HCT116 (cell line): ENCODE measurements around the gene POLR1A. TPM values are rescaled to one million over a fixed set of nuclear protein-coding genes. Genes with fewer than 3 reads are reported as not detected.

Experiments
- ATAC-seq: fragments of 200-7000 bp; cut with Tn5 transposase; 2 replicates; pipeline ENCODE4 v1.9.1; 2020; ENCODE audit warnings: mild to moderate bottlenecking, moderate library complexity
- BruUV-seq: library from RNA; stranded (reverse); fragments of 400-500 nt; replicated peaks from 2 replicates; lab custom pipeline; 2021; lab: Mats Ljungman, UMichigan
- CTCF ChIA-PET: fragments of 300-600 bp; sonication (Branson Sonifier 250); formaldehyde crosslinking; loops from one replicate; lab custom pipeline; 2021; ENCODE audit warnings: antibody characterized with exemption; lab: Charles Lee
- POLR2A ChIA-PET: fragments of 300-600, 350-600 bp; sonication (Branson Sonifier 250); formaldehyde crosslinking; loops from one replicate; lab custom pipeline; 2021; ENCODE audit warnings: antibody characterized with exemption; lab: Charles Lee
- RAD21 ChIA-PET, 2 experiments: fragments of 300-600 bp; sonication (Branson Sonifier 250); formaldehyde crosslinking; loops; one replicate each; lab custom pipeline; 2023; ENCODE audit warnings: low total read pairs in 2 of 2; ENCODE audit not compliant: uncharacterized antibody in 2 of 2, unreplicated experiment in 2 of 2, low non-redundant PET in 1 of 2; lab: Charles Lee
- DNase-seq: peaks from one replicate; pipeline ENCODE4 v3.0.0-alpha.2; 2010; ENCODE audit warnings: low read depth, low spot score
- H2AFZ ChIP-seq: fragments of 200-600 bp; shearing (Covaris generic), sonication (generic); 2 replicates; pipeline ENCODE4 v1.6.1; 2017; ENCODE audit warnings: low read depth, mixed run types, mixed read lengths, antibody characterized with exemption, low read length; ENCODE audit not compliant: poor library complexity, severe bottlenecking
- H3K27ac ChIP-seq: 2 replicates; pipeline ENCODE4 v1.5.1; 2012; ENCODE audit warnings: low read depth, low read length
- H3K27me3 ChIP-seq: fragments of 200-600 bp; sonication (generic); 2 replicates; pipeline ENCODE4 v1.6.1; 2016; ENCODE audit warnings: mixed run types, low read length, mixed read lengths; ENCODE audit not compliant: insufficient read depth
- H3K36me3 ChIP-seq, 2 experiments: fragments of 200-500 bp in 1 of 2; fragments of 200-600 bp in 1 of 2; sonication (Bioruptor generic) in 1 of 2; sonication (generic) in 1 of 2; 2 replicates each; pipeline versions ENCODE4 v1.5.1 to v1.6.1; 2014 to 2016; ENCODE audit warnings: low read length in 2 of 2, inconsistent platforms in 1 of 2, mixed read lengths in 1 of 2, mixed run types in 1 of 2; ENCODE audit not compliant: insufficient read depth in 2 of 2, control insufficient read depth in 1 of 2
- H3K4me1 ChIP-seq, 2 experiments: fragments of 200-600 bp in 1 of 2; sonication (generic) in 1 of 2; 2 replicates each; pipeline versions ENCODE4 v1.5.1 to v1.6.1; 2012 to 2017; ENCODE audit warnings: low read length in 2 of 2, inconsistent platforms in 1 of 2, mild to moderate bottlenecking in 1 of 2, mixed read lengths in 1 of 2, mixed run types in 1 of 2, moderate library complexity in 1 of 2; ENCODE audit not compliant: insufficient read depth in 2 of 2, control insufficient read depth in 1 of 2
- H3K4me2 ChIP-seq: fragments of 200-600 bp; sonication (generic); 2 replicates; pipeline ENCODE4 v1.6.1; 2017; ENCODE audit warnings: mixed run types, low read length, mixed read lengths
- H3K4me3 ChIP-seq, 2 experiments: fragments of 200-600 bp in 1 of 2; sonication (generic) in 1 of 2; replicated peaks in 1 of 2; 2 replicates each; pipeline ENCODE4 v1.5.1; 2011 to 2016; ENCODE audit warnings: low read length in 2 of 2, control low read depth in 1 of 2, low read depth in 1 of 2, mild to moderate bottlenecking in 1 of 2, mixed read lengths in 1 of 2, mixed run types in 1 of 2
- H3K79me2 ChIP-seq: fragments of 200-600 bp; sonication (generic); 2 replicates; pipeline ENCODE4 v1.6.1; 2017; ENCODE audit warnings: mild to moderate bottlenecking, mixed run types, low read length, moderate library complexity, mixed read lengths; ENCODE audit not compliant: insufficient read depth
- H3K9ac ChIP-seq: fragments of 200-600 bp; sonication (generic); 2 replicates; pipeline ENCODE4 v1.6.1; 2016; ENCODE audit warnings: low read length, mixed read lengths
- H3K9me2 ChIP-seq: fragments of 200-600 bp; sonication (generic), shearing (Covaris generic); 2 replicates; pipeline ENCODE4 v1.6.1; 2017; ENCODE audit warnings: mixed run types, mild to moderate bottlenecking, moderate library complexity; ENCODE audit not compliant: insufficient read depth
- H3K9me3 ChIP-seq, 2 experiments: fragments of 200-500 bp in 1 of 2; fragments of 200-600 bp in 1 of 2; sonication (Bioruptor generic) in 1 of 2; sonication (generic) in 1 of 2; 2 replicates each; pipeline ENCODE4 v1.6.1; 2014 to 2017; ENCODE audit warnings: low read length in 2 of 2, mixed read lengths in 2 of 2, inconsistent platforms in 1 of 2, low read depth in 1 of 2, mild to moderate bottlenecking in 1 of 2, mixed run types in 1 of 2, moderate library complexity in 1 of 2; ENCODE audit not compliant: control insufficient read depth in 1 of 2, insufficient read depth in 1 of 2
- H4K20me1 ChIP-seq: fragments of 200-600 bp; sonication (generic), shearing (Covaris generic); 2 replicates; pipeline ENCODE4 v1.6.1; 2017; ENCODE audit warnings: mixed run types, mild to moderate bottlenecking, moderate library complexity; ENCODE audit not compliant: insufficient read depth
- CBX3 ChIP-seq: IDR thresholded peaks from 2 replicates; pipeline ENCODE4 v1.6.1; 2012; ENCODE audit warnings: low read depth
- ELF1 ChIP-seq: IDR thresholded peaks from 2 replicates; pipeline ENCODE4 v1.6.1; 2012; ENCODE audit warnings: low read depth, borderline replicate concordance
- EZH2 ChIP-seq: fragments of 200-600 bp; sonication (generic); IDR thresholded peaks from 2 replicates; pipeline ENCODE4 v1.6.1; 2017; ENCODE audit warnings: antibody characterized with exemption, mixed run types
- EZH2phosphoT487 ChIP-seq: fragments of 200-600 bp; IDR thresholded peaks from 2 replicates; pipeline ENCODE4 v1.6.1; 2018; ENCODE audit warnings: antibody characterized with exemption, borderline replicate concordance
- FOSL1 ChIP-seq: IDR thresholded peaks from 2 replicates; pipeline ENCODE4 v1.6.1; 2012; ENCODE audit warnings: low read depth
- JUND ChIP-seq: IDR thresholded peaks from 2 replicates; pipeline ENCODE4 v1.6.1; 2012
- POLR2A ChIP-seq: IDR thresholded peaks from 2 replicates; pipeline ENCODE4 v1.7.0; 2011; ENCODE audit warnings: borderline replicate concordance; ENCODE audit not compliant: insufficient read depth, insufficient read length; ENCODE audit errors: extremely low read depth
- POLR2AphosphoS5 ChIP-seq: IDR thresholded peaks from 2 replicates; pipeline ENCODE4 v1.6.1; 2011; ENCODE audit warnings: mild to moderate bottlenecking, low read depth, low read length, moderate library complexity
- RAD21 ChIP-seq: IDR thresholded peaks from 2 replicates; pipeline ENCODE4 v1.6.1; 2012; ENCODE audit warnings: low read depth, mild to moderate bottlenecking
- SIN3A ChIP-seq: IDR thresholded peaks from 2 replicates; pipeline ENCODE4 v1.6.1; 2012; ENCODE audit warnings: low read depth
- SP1 ChIP-seq: IDR thresholded peaks from 2 replicates; pipeline ENCODE4 v1.6.1; 2012; ENCODE audit warnings: low read depth
- SRF ChIP-seq: IDR thresholded peaks from 2 replicates; pipeline ENCODE4 v1.6.1; 2012; ENCODE audit warnings: low read depth
- TCF7L2 ChIP-seq: IDR thresholded peaks from 2 replicates; pipeline ENCODE4 v1.7.0; 2011; ENCODE audit warnings: borderline replicate concordance, inconsistent platforms; ENCODE audit not compliant: insufficient read depth, insufficient read length; ENCODE audit errors: extremely low read depth
- YY1 ChIP-seq: IDR thresholded peaks from 2 replicates; pipeline ENCODE4 v1.6.1; 2011; ENCODE audit warnings: low read length, low read depth, moderate library complexity, mild to moderate bottlenecking; ENCODE audit not compliant: insufficient replicate concordance; ENCODE audit errors: extremely low read depth
- ZBTB33 ChIP-seq: IDR thresholded peaks from 2 replicates; pipeline ENCODE4 v1.6.1; 2011; ENCODE audit warnings: mild to moderate bottlenecking, low read length, moderate library complexity; ENCODE audit not compliant: insufficient replicate concordance; ENCODE audit errors: extremely low read depth
- ZFX ChIP-seq: fragments of 450-650 bp; IDR thresholded peaks from 2 replicates; pipeline ENCODE4 v1.6.1; 2017
- intact Hi-C: fragments of 100-400 bp; cut with micrococcal nuclease; formaldehyde crosslinking; loops from 2 replicates; pipeline ENCODE4 v1.10.0; 2022
- total RNA-seq: library from RNA; stranded (reverse); gene quantifications from one replicate; pipeline ENCODE4 v1.2.1, GENCODE V29; 2021; ENCODE audit not compliant: unreplicated experiment
- TF ChIP-seq, protein P1 (sequence below): IDR thresholded peaks from 2 replicates; pipeline ENCODE4 v1.6.1; 2012
- TF ChIP-seq, protein P2 (sequence below), 3 experiments: fragments of 200-600 bp in 1 of 3; sonication (generic) in 1 of 3; IDR thresholded peaks in 2 of 3; conservative IDR thresholded peaks in 1 of 3; 2 replicates each; pipeline ENCODE4 v1.5.1; 2012 to 2017; ENCODE audit warnings: low read depth in 2 of 3, low read length in 2 of 3, antibody characterized with exemption in 1 of 3, borderline replicate concordance in 1 of 3, control low read depth in 1 of 3, mild to moderate bottlenecking in 1 of 3, mixed read lengths in 1 of 3, mixed run types in 1 of 3, moderate library complexity in 1 of 3; ENCODE audit not compliant: insufficient read depth in 1 of 3
- TF ChIP-seq, protein P3 (sequence below): IDR thresholded peaks from 2 replicates; pipeline ENCODE4 v1.6.1; 2012

The POLR1A gene
- total RNA-seq, 1 experiment from 2014 or later: 46.6 TPM

DNA sequence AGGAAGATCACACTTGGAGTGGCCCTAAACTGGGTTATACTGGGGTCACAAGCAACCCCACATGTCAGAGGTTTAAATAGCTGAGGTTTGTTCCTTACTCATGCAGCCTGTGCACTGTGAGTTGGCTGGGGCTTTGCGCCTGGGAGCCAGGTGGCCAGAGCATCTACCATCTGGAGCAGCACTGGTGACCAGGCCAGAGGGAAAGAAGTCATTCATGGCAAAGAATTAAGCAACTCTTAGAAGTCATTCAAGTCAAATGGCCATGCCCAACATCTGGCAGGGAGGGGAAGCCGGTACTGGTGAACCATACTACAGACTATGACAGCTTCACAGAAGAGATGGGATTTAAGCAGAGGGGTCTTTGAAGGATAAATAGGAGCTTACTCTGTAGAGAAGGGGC lies 90.7 kb downstream of the POLR1A start:
- TF ChIP-seq JUND (no peak), FOSL1 (no peak)
- Histone ChIP-seq H3K9me3 (peaks cover 0 to 10% of the 10 kb centered on the region in 2 experiments; a peak in 1 of 4 replicates), H3K9ac (no peak overlapping the region), H3K27ac (no peak overlapping the region), H3K4me2 (no peak overlapping the region), H3K9me2 (no peaks in the 10 kb centered on the region), H4K20me1 (no peaks in the 10 kb centered on the region), H3K36me3 (no peaks in the 10 kb centered on the region), H2AFZ (no peak overlapping the region), H3K27me3 (no peaks in the 10 kb centered on the region), H3K4me1 (peaks cover 6 to 10% of the 10 kb centered on the region in 2 experiments), H3K79me2 (no peaks in the 10 kb centered on the region), H3K4me3 (no peak overlapping the region)
- ChIA-PET CTCF (no interaction called here), RAD21 (no interaction called here), POLR2A (no interaction called here)
- BruUV-seq: no TSS peak
- no peak for DNase-seq
- intact Hi-C loops: no loop called here
- ATAC-seq: no peak

DNA sequence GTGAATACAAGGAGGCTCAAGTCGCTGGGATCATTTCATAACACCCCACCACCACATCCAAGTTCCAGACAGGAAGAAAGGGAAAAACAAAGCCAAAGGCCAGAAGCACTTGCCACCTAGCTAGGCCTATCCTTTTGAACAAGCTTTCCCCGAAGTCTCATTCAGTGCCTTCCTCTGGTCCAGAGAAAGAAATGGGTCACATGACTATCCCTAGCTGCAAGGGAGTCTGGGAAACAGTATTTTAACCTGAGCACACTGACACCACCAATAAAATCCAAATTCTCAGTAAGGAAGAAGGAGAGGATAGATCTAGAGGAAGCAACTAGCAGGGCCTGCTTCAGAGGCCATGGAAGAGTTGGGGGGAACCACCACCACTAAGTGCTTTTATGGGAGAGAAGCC lies 91.2 kb downstream of the POLR1A start:
- Histone ChIP-seq H3K27ac (no peak overlapping the region), H3K9me3 (peaks cover 0 to 10% of the 10 kb centered on the region in 2 experiments; a peak in 1 of 4 replicates), H3K9me2 (no peaks in the 10 kb centered on the region), H3K27me3 (no peaks in the 10 kb centered on the region), H3K4me1 (peaks cover 6 to 10% of the 10 kb centered on the region in 2 experiments), H4K20me1 (no peaks in the 10 kb centered on the region), H3K36me3 (no peaks in the 10 kb centered on the region), H3K9ac (no peak overlapping the region), H3K79me2 (no peaks in the 10 kb centered on the region), H3K4me2 (no peak overlapping the region), H3K4me3 (no peak overlapping the region), H2AFZ (no peak overlapping the region)
- ATAC-seq (no peak), DNase-seq (no peak)
- intact Hi-C loops: loop anchor here (5.0 kb wide), 1 partner anchor 127 kb away; the partner anchor contains the start of gene ST3GAL5
- POLR2A ChIA-PET: no interaction called here
- RAD21 ChIA-PET: no interaction called here
- no TSS peak for BruUV-seq
- CTCF ChIA-PET: no interaction called here
- TF ChIP-seq EZH2: no peak
- TF ChIP-seq, protein P1, sequence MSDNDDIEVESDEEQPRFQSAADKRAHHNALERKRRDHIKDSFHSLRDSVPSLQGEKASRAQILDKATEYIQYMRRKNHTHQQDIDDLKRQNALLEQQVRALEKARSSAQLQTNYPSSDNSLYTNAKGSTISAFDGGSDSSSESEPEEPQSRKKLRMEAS: no peak
- no peak for TF ChIP-seq JUND
- no peak for TF ChIP-seq SP1
- no peak for TF ChIP-seq SRF
- TF ChIP-seq CBX3: no peak
- TF ChIP-seq, protein P2, sequence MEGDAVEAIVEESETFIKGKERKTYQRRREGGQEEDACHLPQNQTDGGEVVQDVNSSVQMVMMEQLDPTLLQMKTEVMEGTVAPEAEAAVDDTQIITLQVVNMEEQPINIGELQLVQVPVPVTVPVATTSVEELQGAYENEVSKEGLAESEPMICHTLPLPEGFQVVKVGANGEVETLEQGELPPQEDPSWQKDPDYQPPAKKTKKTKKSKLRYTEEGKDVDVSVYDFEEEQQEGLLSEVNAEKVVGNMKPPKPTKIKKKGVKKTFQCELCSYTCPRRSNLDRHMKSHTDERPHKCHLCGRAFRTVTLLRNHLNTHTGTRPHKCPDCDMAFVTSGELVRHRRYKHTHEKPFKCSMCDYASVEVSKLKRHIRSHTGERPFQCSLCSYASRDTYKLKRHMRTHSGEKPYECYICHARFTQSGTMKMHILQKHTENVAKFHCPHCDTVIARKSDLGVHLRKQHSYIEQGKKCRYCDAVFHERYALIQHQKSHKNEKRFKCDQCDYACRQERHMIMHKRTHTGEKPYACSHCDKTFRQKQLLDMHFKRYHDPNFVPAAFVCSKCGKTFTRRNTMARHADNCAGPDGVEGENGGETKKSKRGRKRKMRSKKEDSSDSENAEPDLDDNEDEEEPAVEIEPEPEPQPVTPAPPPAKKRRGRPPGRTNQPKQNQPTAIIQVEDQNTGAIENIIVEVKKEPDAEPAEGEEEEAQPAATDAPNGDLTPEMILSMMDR (IDR thresholded peaks at IDR 0.05 in 2 of 3, conservative IDR thresholded peaks at IDR 0.05 in 1 of 3; ENCODE audit: borderline replicate concordance in 1 of 3, insufficient read depth in 1 of 3, low read depth in 2 of 3, low read length in 2 of 3): no peak
- no peak for TF ChIP-seq YY1
- TF ChIP-seq FOSL1: no peak
- TF ChIP-seq POLR2AphosphoS5: no peak
- TF ChIP-seq, protein P3, sequence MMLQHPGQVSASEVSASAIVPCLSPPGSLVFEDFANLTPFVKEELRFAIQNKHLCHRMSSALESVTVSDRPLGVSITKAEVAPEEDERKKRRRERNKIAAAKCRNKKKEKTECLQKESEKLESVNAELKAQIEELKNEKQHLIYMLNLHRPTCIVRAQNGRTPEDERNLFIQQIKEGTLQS: no peak
- TF ChIP-seq SIN3A: no peak
- no peak for TF ChIP-seq POLR2A
- TF ChIP-seq TCF7L2: no peak
- no peak for TF ChIP-seq ELF1
- no peak for TF ChIP-seq ZFX
- TF ChIP-seq EZH2phosphoT487: no peak
- no peak for TF ChIP-seq RAD21
- TF ChIP-seq ZBTB33: no peak
